Tibial nerve (tissue), 4 donors: ENCODE measurements around the gene GPX4. TPM values are rescaled to one million over a fixed set of nuclear protein-coding genes. Genes with fewer than 3 reads are reported as not detected.
"Not testable (repeated sequence)": the region's sequence is repeated elsewhere in the genome, so short reads cannot be mapped to it uniquely, and the experiment has no call there.

Experiments
- DNase-seq, 2 donors: peaks; one replicate each; pipeline ENCODE4 v3.0.0-alpha.2; 2019; ENCODE audit warnings: low spot score in 2 of 2
- H3K27ac ChIP-seq, 4 donors: fragments of 200-600 bp; sonication (generic) in 3 of 4; one replicate each; pipeline ENCODE4 v1.5.1; 2017 to 2019; ENCODE audit warnings: mild to moderate bottlenecking in 1 of 4
- H3K27me3 ChIP-seq, 2 donors: fragments of 200-600 bp; sonication (generic) in 1 of 2; one replicate each; pipeline versions ENCODE4 v1.5.1 to v1.6.0; 2017 to 2019
- H3K36me3 ChIP-seq, 3 donors: fragments of 200-600 bp; sonication (generic); one replicate each; pipeline ENCODE4 v1.5.1; 2018 to 2019
- H3K4me1 ChIP-seq, 4 donors: fragments of 200-600 bp; sonication (generic) in 3 of 4; one replicate each; pipeline ENCODE4 v1.5.1; 2017 to 2019
- H3K4me3 ChIP-seq, 4 donors: fragments of 200-600 bp; sonication (generic) in 3 of 4; one replicate each; pipeline ENCODE4 v1.5.1; 2017 to 2019; ENCODE audit warnings: mild to moderate bottlenecking in 1 of 4, moderate library complexity in 1 of 4
- H3K9me3 ChIP-seq, 4 donors: fragments of 200-600 bp; sonication (generic) in 3 of 4; one replicate each; pipeline ENCODE4 v1.5.1; 2017 to 2019
- CTCF ChIP-seq, 5 experiments: fragments of 200-600 bp in 3 of 5; fragments of 450-650 bp in 2 of 5; sonication (generic) in 3 of 5; IDR thresholded peaks; one replicate each; pipeline ENCODE4 v1.5.1; 2016 to 2019; ENCODE audit warnings: antibody characterized with exemption in 5 of 5, mild to moderate bottlenecking in 3 of 5, moderate library complexity in 2 of 5
- EP300 ChIP-seq, 2 donors: sonication (generic); formaldehyde crosslinking; IDR thresholded peaks; one replicate each; pipeline ENCODE4 v1.6.1; 2017; ENCODE audit warnings: antibody characterized with exemption in 2 of 2, mild to moderate bottlenecking in 1 of 2
- POLR2A ChIP-seq, 2 donors: fragments of 450-650 bp; IDR thresholded peaks; one replicate each; pipeline ENCODE4 v1.6.1; 2017; ENCODE audit warnings: antibody characterized with exemption in 2 of 2, mild to moderate bottlenecking in 2 of 2, moderate library complexity in 2 of 2
- WGBS, 2 donors: methylation state at CpG; one replicate each; pipeline ENCODE4 v1.1.5; 2018; 5-methylcytosine and 5-hydroxymethylcytosine counted together
- total RNA-seq, 4 donors: library from RNA; depleted of rRNA; stranded (reverse); fragments of >200 nt; gene quantifications; one replicate each; pipeline ENCODE4 v1.1.0, GENCODE V29; 2016

Gene GPX4
- total RNA-seq, 4 donors from 2014 or later = 337 to 518 (median 493) TPM

GRCh38 chr19:1128106-1128505 is 24.3 kb downstream of the GPX4 start:
- peaks cover 0 to 64% (median 22%) of the 10 kb centered on the region in 3 donors for H3K36me3 ChIP-seq
- TF ChIP-seq EP300 (IDR thresholded peaks at IDR 0.05) = no peak
- TF ChIP-seq CTCF (IDR thresholded peaks at IDR 0.05) = no peak
- no peak for DNase-seq

GRCh38 chr19:1129084-1129483 is 25.3 kb downstream of the GPX4 start:
- whole genome bisulfite sequencing, 2 donors = 90 to 92% methylated on average over 6 to 7 of the region's 7 CpGs
- not testable (repeated sequence) for H3K4me3 ChIP-seq, DNase-seq, H3K27me3 ChIP-seq, H3K9me3 ChIP-seq
- Histone ChIP-seq H3K36me3 (peaks cover 0 to 55% (median 19%) of the 10 kb centered on the region in 3 donors), H3K4me1 (peaks cover 0 to 75% (median 39%) of the 10 kb centered on the region in 4 donors), H3K27ac (peak overlapping the region in 1 of 4 donors; percentile 1)

More at GRCh38 chr19:1128106-1128505, 24.3 kb downstream of the GPX4 start:
- Histone ChIP-seq H3K27me3 (no peaks in the 10 kb centered on the region), H3K9me3 (no peaks in the 10 kb centered on the region), H3K4me3 (no peak overlapping the region), H3K27ac (no peak overlapping the region), H3K4me1 (peaks cover 0 to 75% (median 35%) of the 10 kb centered on the region in 4 donors)
- WGBS, 2 donors = 91 to 96% methylated on average over 17 of the region's 17 CpGs

GRCh38 chr19:1129535-1129934 is 25.7 kb downstream of the GPX4 start:
- no peaks in the 10 kb centered on the region for H3K27me3 ChIP-seq
- H3K4me3 ChIP-seq = no peak overlapping the region
- H3K4me1 ChIP-seq = peaks cover 0 to 80% (median 39%) of the 10 kb centered on the region in 4 donors
- DNase-seq = no peak
- peak overlapping the region in 1 of 4 donors; percentile 1 for H3K27ac ChIP-seq
- no peaks in the 10 kb centered on the region for H3K9me3 ChIP-seq
- TF ChIP-seq EP300 (IDR thresholded peaks at IDR 0.05) (no peak), POLR2A (IDR thresholded peaks at IDR 0.05) (no peak), CTCF (IDR thresholded peaks at IDR 0.05) (no peak)
- H3K36me3 ChIP-seq = peaks cover 0 to 50% (median 14%) of the 10 kb centered on the region in 3 donors
- WGBS, 2 donors = 84 to 90% methylated on average over 8 to 17 of the region's 18 CpGs

GRCh38 chr19:1130771-1131717 is 27.2 kb downstream of the GPX4 start:
- 58 to 63% methylated on average over 11 to 22 of the region's 22 CpGs for WGBS, 2 donors
- H3K4me1 ChIP-seq = peaks cover 0 to 91% (median 43%) of the 10 kb centered on the region in 4 donors

More at GRCh38 chr19:1130771-1131717, 27.2 kb downstream of the GPX4 start:
- H3K36me3 ChIP-seq = peaks cover 0 to 41% (median 13%) of the 10 kb centered on the region in 3 donors
- H3K27me3 ChIP-seq = no peaks in the 10 kb centered on the region
- TF ChIP-seq POLR2A (IDR thresholded peaks at IDR 0.05) (no peak), EP300 (IDR thresholded peaks at IDR 0.05) (no peak), CTCF (IDR thresholded peaks at IDR 0.05) (no peak)
- DNase-seq = no peak
- peak overlapping the region; percentile 62 to 94 (median 92) for H3K27ac ChIP-seq
- H3K4me3 ChIP-seq = peak overlapping the region; percentile 50 to 97 (median 76)
- H3K9me3 ChIP-seq = no peaks in the 10 kb centered on the region
